Measurements from ENCODE around the gene PLAAT1. TPM values are rescaled to one million over a fixed set of nuclear protein-coding genes. Genes with fewer than 3 reads are reported as not detected.

Gene PLAAT1
- total and polyA plus RNA-seq, 10 of the 15 experiments (the other 5 are each of a cell fraction or from before 2014, with no cell fraction given): not detected

DNA sequence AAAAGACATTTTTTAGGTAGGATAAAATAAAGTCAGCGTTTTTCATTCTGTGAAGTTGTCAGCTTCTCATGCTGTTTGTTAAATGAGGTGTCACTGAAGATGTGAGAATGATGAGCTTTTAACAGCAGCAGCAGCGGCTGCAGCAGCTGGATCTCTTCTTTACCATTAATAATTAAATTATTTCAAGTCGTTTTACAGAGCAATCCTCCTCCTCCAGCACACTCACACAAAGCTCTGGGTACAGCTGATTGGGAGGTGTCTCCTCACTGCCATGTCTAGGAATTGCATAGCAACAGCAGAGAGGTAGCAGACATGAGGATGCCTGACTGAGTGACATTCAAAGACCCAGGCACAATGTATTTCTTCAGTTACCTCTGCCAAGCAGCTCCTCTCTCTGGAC is 46.7 kb upstream of the PLAAT1 start:
- ChIA-PET POLR2A (no interaction called here), SMC1A (ENCODE audit: uncharacterized antibody, unreplicated experiment) (interaction anchor here (0.8 kb wide), 1 partner anchor 254 kb away, joined by 3 read pairs; no protein-coding TSS in a partner anchor), CTCF (interaction anchor here (0.6 kb wide), 1 partner anchor 361 kb away, joined by 3 read pairs; no protein-coding TSS in a partner anchor), RAD21 (ENCODE audit: unreplicated experiment) (no interaction called here)
- in situ Hi-C loops (cut with MboI): no loop called here
- Histone ChIP-seq H3K9ac (ENCODE audit: control insufficient read depth, insufficient read depth, low read length) (no peak overlapping the region), H3K9me3 (replicated peaks; ENCODE audit: control insufficient read depth, insufficient read depth, low read length) (no peaks in the 10 kb centered on the region), H3K27me3 (replicated peaks in 1 of 2; ENCODE audit: control insufficient read depth in 2 of 2, insufficient read depth in 2 of 2, low read length in 1 of 2) (no peaks in the 10 kb centered on the region), H3K36me3 (ENCODE audit: control insufficient read depth in 2 of 2, insufficient read depth in 2 of 2, low read length in 1 of 2) (no peaks in the 10 kb centered on the region), H2AFZ (ENCODE audit: control insufficient read depth, low read depth, low read length) (no peak overlapping the region), H3K27ac (ENCODE audit: control insufficient read depth, insufficient read depth) (no peak overlapping the region), H3K4me2 (ENCODE audit: control insufficient read depth, insufficient read depth) (no peak overlapping the region), H4K20me1 (ENCODE audit: control insufficient read depth, insufficient read depth) (peaks cover 2% of the 10 kb centered on the region; the same call in 1 of the 2 replicates), H3K79me2 (ENCODE audit: control insufficient read depth, insufficient read depth, low read length) (no peaks in the 10 kb centered on the region), H3K4me3 (no peak overlapping the region), H3K4me1 (ENCODE audit: control insufficient read depth, insufficient read depth, low read length) (no peaks in the 10 kb centered on the region)
- DNase-seq (ENCODE audit: low read depth, low spot score) (no peak), ATAC-seq (no peak), FAIRE-seq (no peak)
- intact Hi-C loops (cut with micrococcal nuclease; ENCODE audit: unreplicated experiment): loop anchor here (10.0 kb wide), 1 partner anchor 380 kb away; no protein-coding TSS in a partner anchor
- no TSS peak for BruUV-seq (replicated peaks)
- 0% methylated on average over 3 of the region's 3 CpGs for WGBS (ENCODE audit: insufficient coverage, insufficient replicate concordance, low lambda C conversion rate, missing lambda C conversion rate)
- TF ChIP-seq TAF1 (IDR thresholded peaks at IDR 0.05; ENCODE audit: borderline replicate concordance, low read depth, low read length): no peak
- no peak for TF ChIP-seq STAT1 (conservative IDR thresholded peaks at IDR 0.05)
- TF ChIP-seq BMI1 (IDR thresholded peaks at IDR 0.05; ENCODE audit: borderline replicate concordance): no peak
- TF ChIP-seq TARDBP (IDR thresholded peaks at IDR 0.05; ENCODE audit: borderline replicate concordance): no peak
- TF ChIP-seq, protein P1, sequence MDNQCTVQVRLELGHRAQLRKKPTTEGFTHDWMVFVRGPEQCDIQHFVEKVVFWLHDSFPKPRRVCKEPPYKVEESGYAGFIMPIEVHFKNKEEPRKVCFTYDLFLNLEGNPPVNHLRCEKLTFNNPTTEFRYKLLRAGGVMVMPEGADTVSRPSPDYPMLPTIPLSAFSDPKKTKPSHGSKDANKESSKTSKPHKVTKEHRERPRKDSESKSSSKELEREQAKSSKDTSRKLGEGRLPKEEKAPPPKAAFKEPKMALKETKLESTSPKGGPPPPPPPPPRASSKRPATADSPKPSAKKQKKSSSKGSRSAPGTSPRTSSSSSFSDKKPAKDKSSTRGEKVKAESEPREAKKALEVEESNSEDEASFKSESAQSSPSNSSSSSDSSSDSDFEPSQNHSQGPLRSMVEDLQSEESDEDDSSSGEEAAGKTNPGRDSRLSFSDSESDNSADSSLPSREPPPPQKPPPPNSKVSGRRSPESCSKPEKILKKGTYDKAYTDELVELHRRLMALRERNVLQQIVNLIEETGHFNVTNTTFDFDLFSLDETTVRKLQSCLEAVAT (IDR thresholded peaks at IDR 0.05): no peak
- no peak for TF ChIP-seq RFX5 (IDR thresholded peaks at IDR 0.05; ENCODE audit: low read depth, low read length)
- TF ChIP-seq, protein P2, sequence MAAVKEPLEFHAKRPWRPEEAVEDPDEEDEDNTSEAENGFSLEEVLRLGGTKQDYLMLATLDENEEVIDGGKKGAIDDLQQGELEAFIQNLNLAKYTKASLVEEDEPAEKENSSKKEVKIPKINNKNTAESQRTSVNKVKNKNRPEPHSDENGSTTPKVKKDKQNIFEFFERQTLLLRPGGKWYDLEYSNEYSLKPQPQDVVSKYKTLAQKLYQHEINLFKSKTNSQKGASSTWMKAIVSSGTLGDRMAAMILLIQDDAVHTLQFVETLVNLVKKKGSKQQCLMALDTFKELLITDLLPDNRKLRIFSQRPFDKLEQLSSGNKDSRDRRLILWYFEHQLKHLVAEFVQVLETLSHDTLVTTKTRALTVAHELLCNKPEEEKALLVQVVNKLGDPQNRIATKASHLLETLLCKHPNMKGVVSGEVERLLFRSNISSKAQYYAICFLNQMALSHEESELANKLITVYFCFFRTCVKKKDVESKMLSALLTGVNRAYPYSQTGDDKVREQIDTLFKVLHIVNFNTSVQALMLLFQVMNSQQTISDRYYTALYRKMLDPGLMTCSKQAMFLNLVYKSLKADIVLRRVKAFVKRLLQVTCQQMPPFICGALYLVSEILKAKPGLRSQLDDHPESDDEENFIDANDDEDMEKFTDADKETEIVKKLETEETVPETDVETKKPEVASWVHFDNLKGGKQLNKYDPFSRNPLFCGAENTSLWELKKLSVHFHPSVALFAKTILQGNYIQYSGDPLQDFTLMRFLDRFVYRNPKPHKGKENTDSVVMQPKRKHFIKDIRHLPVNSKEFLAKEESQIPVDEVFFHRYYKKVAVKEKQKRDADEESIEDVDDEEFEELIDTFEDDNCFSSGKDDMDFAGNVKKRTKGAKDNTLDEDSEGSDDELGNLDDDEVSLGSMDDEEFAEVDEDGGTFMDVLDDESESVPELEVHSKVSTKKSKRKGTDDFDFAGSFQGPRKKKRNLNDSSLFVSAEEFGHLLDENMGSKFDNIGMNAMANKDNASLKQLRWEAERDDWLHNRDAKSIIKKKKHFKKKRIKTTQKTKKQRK (IDR thresholded peaks at IDR 0.05; ENCODE audit: low read depth, low read length): no peak
- TF ChIP-seq, protein P3, sequence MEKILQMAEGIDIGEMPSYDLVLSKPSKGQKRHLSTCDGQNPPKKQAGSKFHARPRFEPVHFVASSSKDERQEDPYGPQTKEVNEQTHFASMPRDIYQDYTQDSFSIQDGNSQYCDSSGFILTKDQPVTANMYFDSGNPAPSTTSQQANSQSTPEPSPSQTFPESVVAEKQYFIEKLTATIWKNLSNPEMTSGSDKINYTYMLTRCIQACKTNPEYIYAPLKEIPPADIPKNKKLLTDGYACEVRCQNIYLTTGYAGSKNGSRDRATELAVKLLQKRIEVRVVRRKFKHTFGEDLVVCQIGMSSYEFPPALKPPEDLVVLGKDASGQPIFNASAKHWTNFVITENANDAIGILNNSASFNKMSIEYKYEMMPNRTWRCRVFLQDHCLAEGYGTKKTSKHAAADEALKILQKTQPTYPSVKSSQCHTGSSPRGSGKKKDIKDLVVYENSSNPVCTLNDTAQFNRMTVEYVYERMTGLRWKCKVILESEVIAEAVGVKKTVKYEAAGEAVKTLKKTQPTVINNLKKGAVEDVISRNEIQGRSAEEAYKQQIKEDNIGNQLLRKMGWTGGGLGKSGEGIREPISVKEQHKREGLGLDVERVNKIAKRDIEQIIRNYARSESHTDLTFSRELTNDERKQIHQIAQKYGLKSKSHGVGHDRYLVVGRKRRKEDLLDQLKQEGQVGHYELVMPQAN (conservative IDR thresholded peaks at IDR 0.05): no peak
- no peak for TF ChIP-seq NFYB (IDR thresholded peaks at IDR 0.05; ENCODE audit: insufficient read depth, low read depth, low read length)
- TF ChIP-seq, protein P4, sequence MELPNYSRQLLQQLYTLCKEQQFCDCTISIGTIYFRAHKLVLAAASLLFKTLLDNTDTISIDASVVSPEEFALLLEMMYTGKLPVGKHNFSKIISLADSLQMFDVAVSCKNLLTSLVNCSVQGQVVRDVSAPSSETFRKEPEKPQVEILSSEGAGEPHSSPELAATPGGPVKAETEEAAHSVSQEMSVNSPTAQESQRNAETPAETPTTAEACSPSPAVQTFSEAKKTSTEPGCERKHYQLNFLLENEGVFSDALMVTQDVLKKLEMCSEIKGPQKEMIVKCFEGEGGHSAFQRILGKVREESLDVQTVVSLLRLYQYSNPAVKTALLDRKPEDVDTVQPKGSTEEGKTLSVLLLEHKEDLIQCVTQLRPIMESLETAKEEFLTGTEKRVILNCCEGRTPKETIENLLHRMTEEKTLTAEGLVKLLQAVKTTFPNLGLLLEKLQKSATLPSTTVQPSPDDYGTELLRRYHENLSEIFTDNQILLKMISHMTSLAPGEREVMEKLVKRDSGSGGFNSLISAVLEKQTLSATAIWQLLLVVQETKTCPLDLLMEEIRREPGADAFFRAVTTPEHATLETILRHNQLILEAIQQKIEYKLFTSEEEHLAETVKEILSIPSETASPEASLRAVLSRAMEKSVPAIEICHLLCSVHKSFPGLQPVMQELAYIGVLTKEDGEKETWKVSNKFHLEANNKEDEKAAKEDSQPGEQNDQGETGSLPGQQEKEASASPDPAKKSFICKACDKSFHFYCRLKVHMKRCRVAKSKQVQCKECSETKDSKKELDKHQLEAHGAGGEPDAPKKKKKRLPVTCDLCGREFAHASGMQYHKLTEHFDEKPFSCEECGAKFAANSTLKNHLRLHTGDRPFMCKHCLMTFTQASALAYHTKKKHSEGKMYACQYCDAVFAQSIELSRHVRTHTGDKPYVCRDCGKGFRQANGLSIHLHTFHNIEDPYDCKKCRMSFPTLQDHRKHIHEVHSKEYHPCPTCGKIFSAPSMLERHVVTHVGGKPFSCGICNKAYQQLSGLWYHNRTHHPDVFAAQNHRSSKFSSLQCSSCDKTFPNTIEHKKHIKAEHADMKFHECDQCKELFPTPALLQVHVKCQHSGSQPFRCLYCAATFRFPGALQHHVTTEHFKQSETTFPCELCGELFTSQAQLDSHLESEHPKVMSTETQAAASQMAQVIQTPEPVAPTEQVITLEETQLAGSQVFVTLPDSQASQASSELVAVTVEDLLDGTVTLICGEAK (IDR thresholded peaks at IDR 0.05; ENCODE audit: borderline replicate concordance): no peak
- TF ChIP-seq NFYA (IDR thresholded peaks at IDR 0.05; ENCODE audit: borderline replicate concordance, low read depth, low read length): no peak
- no peak for TF ChIP-seq MXI1 (IDR thresholded peaks at IDR 0.05; ENCODE audit: low read depth, low read length)
- TF ChIP-seq ZNF384 (IDR thresholded peaks at IDR 0.05; ENCODE audit: borderline replicate concordance, low read depth, low read length): no peak
- no peak for TF ChIP-seq MTA3 (IDR thresholded peaks at IDR 0.05; ENCODE audit: borderline replicate concordance, low read length)

Data from GM12878 (cell line).